ENCODE results near the gene SLC12A5. TPM values are rescaled to one million over a fixed set of nuclear protein-coding genes. Genes with fewer than 3 reads are reported as not detected.

Gene SLC12A5
- total RNA-seq, 1 donor from 2014 or later, result 2.1 TPM

DNA sequence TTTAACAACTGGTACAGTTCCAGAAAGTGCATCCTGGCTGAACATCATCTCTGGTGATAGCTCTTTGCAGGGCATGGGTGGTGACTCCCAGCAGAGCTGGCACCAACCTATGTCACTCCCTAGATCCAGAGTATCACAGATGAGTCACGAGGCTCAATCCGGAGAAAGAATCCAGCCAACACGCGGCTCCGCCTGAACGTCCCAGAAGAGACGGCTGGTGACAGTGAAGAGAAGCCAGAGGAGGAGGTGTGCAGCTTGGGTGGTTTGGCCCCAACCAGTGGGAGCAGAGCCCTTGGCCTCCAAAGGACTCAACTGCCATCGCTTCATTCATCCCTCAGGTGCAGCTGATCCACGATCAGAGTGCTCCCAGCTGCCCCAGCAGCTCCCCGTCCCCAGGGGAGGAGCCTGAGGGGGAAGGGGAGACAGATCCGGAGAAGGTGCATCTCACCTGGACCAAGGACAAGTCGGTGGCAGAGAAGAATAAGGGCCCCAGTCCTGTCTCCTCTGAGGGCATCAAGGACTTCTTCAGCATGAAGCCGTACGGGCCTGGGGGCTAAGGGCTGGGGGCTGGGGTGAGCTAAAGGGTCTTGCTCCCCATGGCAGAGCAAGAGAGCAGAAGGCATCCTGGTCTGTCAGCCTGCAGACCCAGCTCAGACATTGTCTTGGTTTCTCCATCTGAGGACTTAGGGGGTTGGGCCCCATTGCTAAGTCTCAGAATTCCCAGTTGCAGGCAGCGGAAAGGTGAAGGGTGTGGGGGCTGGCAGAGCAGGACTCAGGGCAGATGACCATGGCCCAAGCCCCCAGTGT, 27.2 kb downstream of the SLC12A5 start:
- H3K27ac Mint-ChIP-seq (ENCODE audit: unreplicated experiment), result no peak overlapping the region
- no peak for DNase-seq (ENCODE audit: low spot score)
- peaks cover 26% of the 10 kb centered on the region for H3K27me3 Mint-ChIP-seq (ENCODE audit: low read depth)
- peaks cover 15% of the 10 kb centered on the region for H3K4me1 Mint-ChIP-seq (ENCODE audit: low read depth)
- TF ChIP-seq, protein P1, sequence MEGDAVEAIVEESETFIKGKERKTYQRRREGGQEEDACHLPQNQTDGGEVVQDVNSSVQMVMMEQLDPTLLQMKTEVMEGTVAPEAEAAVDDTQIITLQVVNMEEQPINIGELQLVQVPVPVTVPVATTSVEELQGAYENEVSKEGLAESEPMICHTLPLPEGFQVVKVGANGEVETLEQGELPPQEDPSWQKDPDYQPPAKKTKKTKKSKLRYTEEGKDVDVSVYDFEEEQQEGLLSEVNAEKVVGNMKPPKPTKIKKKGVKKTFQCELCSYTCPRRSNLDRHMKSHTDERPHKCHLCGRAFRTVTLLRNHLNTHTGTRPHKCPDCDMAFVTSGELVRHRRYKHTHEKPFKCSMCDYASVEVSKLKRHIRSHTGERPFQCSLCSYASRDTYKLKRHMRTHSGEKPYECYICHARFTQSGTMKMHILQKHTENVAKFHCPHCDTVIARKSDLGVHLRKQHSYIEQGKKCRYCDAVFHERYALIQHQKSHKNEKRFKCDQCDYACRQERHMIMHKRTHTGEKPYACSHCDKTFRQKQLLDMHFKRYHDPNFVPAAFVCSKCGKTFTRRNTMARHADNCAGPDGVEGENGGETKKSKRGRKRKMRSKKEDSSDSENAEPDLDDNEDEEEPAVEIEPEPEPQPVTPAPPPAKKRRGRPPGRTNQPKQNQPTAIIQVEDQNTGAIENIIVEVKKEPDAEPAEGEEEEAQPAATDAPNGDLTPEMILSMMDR (IDR thresholded peaks at IDR 0.05), result no peak
- no peaks in the 10 kb centered on the region for H3K9me3 Mint-ChIP-seq (ENCODE audit: low read depth)
- H3K4me3 Mint-ChIP-seq (ENCODE audit: unreplicated experiment), result no peak overlapping the region
- H3K36me3 Mint-ChIP-seq (ENCODE audit: low read depth), result peaks cover 11% of the 10 kb centered on the region

DNA sequence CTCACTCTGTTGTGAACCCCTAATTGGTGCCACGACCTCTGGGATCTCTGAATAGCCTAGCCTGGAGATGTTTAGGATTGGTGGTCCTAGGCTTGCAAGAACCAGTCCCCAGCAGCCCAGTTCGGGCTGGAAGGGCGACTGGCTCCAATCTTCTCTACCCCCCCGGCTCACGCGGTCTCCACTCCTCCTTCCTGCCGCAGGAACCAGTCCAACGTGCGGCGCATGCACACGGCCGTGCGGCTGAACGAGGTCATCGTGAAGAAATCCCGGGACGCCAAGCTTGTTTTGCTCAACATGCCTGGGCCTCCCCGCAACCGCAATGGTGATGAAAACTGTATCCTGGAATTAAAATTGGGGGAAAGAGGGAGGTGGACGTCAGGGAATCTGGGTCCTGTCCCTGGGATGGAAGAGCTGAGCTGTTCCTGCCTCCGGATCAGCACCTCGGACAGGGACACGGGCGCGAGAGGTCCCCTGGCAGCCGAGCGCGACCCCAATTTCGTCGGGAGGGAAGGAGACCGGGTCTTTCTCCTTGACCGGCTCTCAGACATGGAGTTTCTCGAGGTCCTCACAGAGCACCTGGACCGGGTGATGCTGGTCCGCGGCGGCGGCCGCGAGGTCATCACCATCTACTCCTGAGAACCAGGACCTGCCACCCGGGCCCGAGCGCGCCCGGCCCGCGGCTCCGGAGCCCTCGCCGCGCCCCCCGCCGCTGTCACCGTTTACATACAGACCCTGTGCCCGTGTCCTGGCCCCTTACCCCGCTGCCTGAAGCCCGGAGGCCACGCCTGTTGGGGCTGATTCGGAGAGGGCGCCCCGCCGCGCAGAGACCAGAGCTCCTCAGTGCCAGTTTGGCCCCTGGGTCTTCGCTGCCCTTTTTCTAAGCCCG, 28.2 kb downstream of the SLC12A5 start:
- H3K4me3 Mint-ChIP-seq (ENCODE audit: unreplicated experiment), result no peak overlapping the region
- H3K4me1 Mint-ChIP-seq (ENCODE audit: low read depth), result peaks cover 20% of the 10 kb centered on the region
- TF ChIP-seq, protein P1 (IDR thresholded peaks at IDR 0.05), result no peak
- H3K27me3 Mint-ChIP-seq (ENCODE audit: low read depth), result peaks cover 24% of the 10 kb centered on the region
- no peak overlapping the region for H3K27ac Mint-ChIP-seq (ENCODE audit: unreplicated experiment)
- H3K9me3 Mint-ChIP-seq (ENCODE audit: low read depth), result no peaks in the 10 kb centered on the region
- no peak for DNase-seq (ENCODE audit: low spot score)
- H3K36me3 Mint-ChIP-seq (ENCODE audit: low read depth), result peaks cover 20% of the 10 kb centered on the region

DNA sequence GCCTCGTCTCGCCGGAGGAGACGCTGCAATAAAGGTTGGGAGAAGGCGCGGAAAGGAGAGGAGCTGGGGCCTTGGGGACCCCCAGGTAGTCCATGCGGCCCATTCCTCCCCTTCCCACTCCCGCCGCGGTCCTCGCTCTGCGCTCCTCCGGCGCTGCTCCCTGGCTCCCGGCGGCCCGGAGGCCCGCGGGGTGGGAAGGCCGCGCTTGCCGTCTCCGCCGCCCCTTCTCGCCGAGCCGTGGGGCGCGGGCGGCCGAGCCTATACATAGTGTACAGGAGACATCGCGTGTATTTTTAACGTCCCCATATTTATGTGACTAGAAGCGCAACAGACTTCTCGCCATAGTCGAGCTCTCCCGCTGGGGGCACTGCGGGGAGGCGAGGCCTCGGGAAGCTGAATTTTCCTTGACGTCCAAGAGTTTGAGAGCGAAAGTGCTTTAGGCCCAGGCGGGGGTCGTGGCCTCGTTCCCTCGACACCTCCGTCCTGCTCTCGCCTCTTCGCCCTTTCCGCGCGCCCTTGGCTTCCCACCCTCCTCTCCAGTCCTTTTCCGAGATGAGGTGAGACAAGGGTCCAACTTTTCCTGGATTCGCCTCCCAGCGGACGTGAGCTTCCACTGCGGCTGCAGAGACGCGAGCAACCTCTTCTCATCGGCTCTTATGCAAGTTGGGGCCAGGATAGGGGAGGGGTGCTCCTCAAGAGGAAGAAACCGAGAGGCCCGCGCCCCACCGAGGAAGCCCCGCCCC, 29.0 kb downstream of the SLC12A5 start:
- peaks cover 27% of the 10 kb centered on the region for H3K36me3 Mint-ChIP-seq (ENCODE audit: low read depth)
- peaks cover 22% of the 10 kb centered on the region for H3K27me3 Mint-ChIP-seq (ENCODE audit: low read depth)
- DNase-seq (ENCODE audit: low spot score), result no peak
- H3K27ac Mint-ChIP-seq (ENCODE audit: unreplicated experiment), result no peak overlapping the region
- H3K4me1 Mint-ChIP-seq (ENCODE audit: low read depth), result peaks cover 20% of the 10 kb centered on the region
- H3K4me3 Mint-ChIP-seq (ENCODE audit: unreplicated experiment), result peak overlapping the region; percentile 60
- H3K9me3 Mint-ChIP-seq (ENCODE audit: low read depth), result no peaks in the 10 kb centered on the region
- TF ChIP-seq, protein P1 (IDR thresholded peaks at IDR 0.05), result peak; percentile 71

DNA sequence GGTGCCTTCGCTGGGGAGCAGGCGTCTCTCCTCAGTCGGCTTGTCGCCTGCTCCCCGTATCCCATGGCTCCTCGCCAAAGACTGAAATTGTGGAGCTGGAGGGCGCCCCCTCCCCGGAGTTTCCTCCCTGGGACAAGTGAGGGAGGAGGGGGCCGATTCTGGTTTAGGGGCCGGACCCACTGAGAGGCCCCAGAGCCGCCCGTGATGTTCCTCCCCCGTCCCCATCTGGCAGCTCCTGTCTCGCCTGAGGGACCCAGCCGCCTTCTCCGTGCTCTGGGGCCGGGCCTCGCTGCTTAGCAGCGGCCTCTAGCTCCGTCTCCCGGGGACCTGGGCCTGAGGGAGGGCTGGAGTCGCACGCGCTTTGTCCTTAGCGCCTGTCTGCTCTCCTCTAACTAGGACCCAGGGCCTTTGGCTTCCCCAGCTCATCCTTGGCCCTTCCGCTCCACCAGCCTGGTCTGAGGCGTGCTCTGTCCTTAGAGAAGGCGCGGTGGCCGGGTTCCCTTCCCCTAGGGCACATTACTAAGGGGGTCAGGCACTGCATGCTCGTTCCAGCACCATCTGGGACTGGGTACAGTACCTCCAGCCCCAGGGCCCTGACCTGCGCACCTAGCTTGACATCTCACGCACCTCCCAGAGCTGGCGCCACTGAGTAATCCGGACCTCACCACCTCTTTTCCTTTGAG, 29.7 kb downstream of the SLC12A5 start:
- H3K4me1 Mint-ChIP-seq (ENCODE audit: low read depth), result peaks cover 20% of the 10 kb centered on the region
- H3K36me3 Mint-ChIP-seq (ENCODE audit: low read depth), result peaks cover 33% of the 10 kb centered on the region
- H3K27me3 Mint-ChIP-seq (ENCODE audit: low read depth), result peaks cover 20% of the 10 kb centered on the region
- TF ChIP-seq, protein P1 (IDR thresholded peaks at IDR 0.05), result no peak
- no peaks in the 10 kb centered on the region for H3K9me3 Mint-ChIP-seq (ENCODE audit: low read depth)
- DNase-seq (ENCODE audit: low spot score), result no peak
- peak overlapping the region; percentile 60 for H3K4me3 Mint-ChIP-seq (ENCODE audit: unreplicated experiment)
- no peak overlapping the region for H3K27ac Mint-ChIP-seq (ENCODE audit: unreplicated experiment)

Measured in chondrocyte (in vitro differentiated cells).